OCI-LY7 (cell line): Measurements from ENCODE around the gene C6orf132. TPM values are rescaled to one million over a fixed set of nuclear protein-coding genes. Genes with fewer than 3 reads are reported as not detected.

Experiments
- BruUV-seq: library from RNA; stranded (reverse); fragments of 400-500 nt; replicated peaks from 2 replicates; lab custom pipeline; 2021; lab: Mats Ljungman, UMichigan
- CTCF ChIA-PET: fragments of 300-600 bp; sonication (Branson Sonifier 250); formaldehyde crosslinking; loops from one replicate; lab custom pipeline; 2022; ENCODE audit warnings: antibody characterized with exemption; ENCODE audit not compliant: unreplicated experiment; lab: Charles Lee
- POLR2A ChIA-PET: fragments of 300-600 bp; sonication (Branson Sonifier 250); formaldehyde crosslinking; loops from one replicate; lab custom pipeline; 2022; ENCODE audit warnings: antibody characterized with exemption; lab: Charles Lee
- DNase-seq: peaks from one replicate; pipeline ENCODE4 v3.0.0-alpha.2; 2015; ENCODE audit warnings: low spot score
- H2AFZ ChIP-seq: fragments of 200-600 bp; sonication (generic), shearing (Covaris generic); 2 replicates; pipeline ENCODE4 v1.6.1; 2014; ENCODE audit warnings: mild to moderate bottlenecking, antibody characterized with exemption, low read length, moderate library complexity
- H3K27ac ChIP-seq: fragments of 200-600 bp; sonication (generic); 2 replicates; pipeline ENCODE4 v1.5.1; 2014; ENCODE audit warnings: mixed run types, low read depth, mild to moderate bottlenecking, moderate library complexity, low read length, inconsistent platforms; ENCODE audit not compliant: poor library complexity, severe bottlenecking
- H3K36me3 ChIP-seq: fragments of 200-600 bp; sonication (generic); 2 replicates; pipeline ENCODE4 v1.6.1; 2014; ENCODE audit warnings: mild to moderate bottlenecking, antibody characterized with exemption, low read length, moderate library complexity, mixed read lengths; ENCODE audit not compliant: insufficient read depth
- H3K4me1 ChIP-seq: fragments of 200-600 bp; sonication (generic); 2 replicates; pipeline ENCODE4 v1.5.1; 2014; ENCODE audit warnings: mild to moderate bottlenecking, low read length; ENCODE audit not compliant: insufficient read depth, poor library complexity, severe bottlenecking
- H3K4me2 ChIP-seq: fragments of 200-600 bp; sonication (generic); 2 replicates; pipeline ENCODE4 v1.6.1; 2014; ENCODE audit warnings: mild to moderate bottlenecking, low read length
- H3K4me3 ChIP-seq: fragments of 200-600 bp; sonication (generic); 2 replicates; pipeline ENCODE4 v1.5.1; 2014; ENCODE audit warnings: mild to moderate bottlenecking, low read depth, low read length; ENCODE audit not compliant: poor library complexity, severe bottlenecking
- H3K79me2 ChIP-seq: fragments of 200-600 bp; sonication (generic); 2 replicates; pipeline ENCODE4 v1.6.1; 2016; ENCODE audit warnings: low read depth, mild to moderate bottlenecking, low read length, moderate library complexity, mixed read lengths; ENCODE audit not compliant: insufficient read depth
- H3K9me2 ChIP-seq: fragments of 200-600 bp; sonication (generic); 2 replicates; pipeline ENCODE4 v1.6.1; 2016; ENCODE audit warnings: mild to moderate bottlenecking, low read length, mixed read lengths; ENCODE audit not compliant: insufficient read depth
- H3K9me3 ChIP-seq: fragments of 200-600 bp; sonication (generic); 2 replicates; pipeline ENCODE4 v1.6.1; 2014; ENCODE audit warnings: mild to moderate bottlenecking, mixed run types, low read length, mixed read lengths
- H4K20me1 ChIP-seq: fragments of 200-600 bp; sonication (generic); 2 replicates; pipeline ENCODE4 v1.6.1; 2014; ENCODE audit warnings: mild to moderate bottlenecking, antibody characterized with exemption, low read length, moderate library complexity, mixed read lengths; ENCODE audit not compliant: insufficient read depth
- CTCF ChIP-seq: fragments of 200-600 bp; sonication (generic); conservative IDR thresholded peaks from 2 replicates; pipeline ENCODE4 v1.5.1; 2014; ENCODE audit warnings: mild to moderate bottlenecking, antibody characterized with exemption, low read length, moderate library complexity, mixed read lengths
- EZH2phosphoT487 ChIP-seq: fragments of 200-600 bp; sonication (generic); IDR thresholded peaks from 2 replicates; pipeline ENCODE4 v1.6.1; 2018; ENCODE audit warnings: low read depth, borderline replicate concordance, mild to moderate bottlenecking, mixed run types, antibody characterized with exemption, low read length, moderate library complexity, mixed read lengths
- intact Hi-C: fragments of 100-400 bp; cut with micrococcal nuclease; formaldehyde crosslinking; loops from one replicate; pipeline ENCODE4 v1.10.0; 2022; ENCODE audit not compliant: unreplicated experiment
- total RNA-seq, 2 experiments: library from RNA; depleted of rRNA in 1 of 2; stranded (reverse); fragments of >200 nt in 1 of 2; shearing (Covaris generic) in 1 of 2; gene quantifications; 2 replicates each; pipeline ENCODE4 v1.2.3, GENCODE V29; 2014 to 2022

Gene C6orf132
- total RNA-seq, 2 experiments from 2014 or later = 0.03 TPM; not detected in 1

GRCh38 chr6:42117843-42118161 is 24.6 kb downstream of the C6orf132 start:
- Histone ChIP-seq H3K4me2 (no peak overlapping the region), H4K20me1 (no peaks in the 10 kb centered on the region), H3K27ac (no peak overlapping the region), H3K4me3 (no peak overlapping the region), H3K9me3 (no peaks in the 10 kb centered on the region), H3K4me1 (no peaks in the 10 kb centered on the region), H3K9me2 (no peaks in the 10 kb centered on the region), H3K79me2 (no peaks in the 10 kb centered on the region), H3K36me3 (no peaks in the 10 kb centered on the region), H2AFZ (no peak overlapping the region)
- no peak for DNase-seq
- TF ChIP-seq EZH2phosphoT487 = no peak
- no peak for TF ChIP-seq CTCF
- POLR2A ChIA-PET = interaction anchor here (0.6 kb wide), 1 partner anchor 459 kb away, joined by 3 read pairs; no protein-coding TSS in a partner anchor
- CTCF ChIA-PET = no interaction called here
- BruUV-seq = no TSS peak
- intact Hi-C loops = no loop called here

GRCh38 chr6:42113936-42114636 is 28.3 kb downstream of the C6orf132 start:
- no peak overlapping the region for H3K27ac ChIP-seq
- no peaks in the 10 kb centered on the region for H3K36me3 ChIP-seq
- intact Hi-C loops = no loop called here
- H3K9me2 ChIP-seq = no peaks in the 10 kb centered on the region
- no peaks in the 10 kb centered on the region for H3K4me1 ChIP-seq
- H3K9me3 ChIP-seq = no peaks in the 10 kb centered on the region
- CTCF ChIA-PET = no interaction called here
- no peaks in the 10 kb centered on the region for H3K79me2 ChIP-seq
- H4K20me1 ChIP-seq = no peaks in the 10 kb centered on the region
- no peak overlapping the region for H2AFZ ChIP-seq
- POLR2A ChIA-PET = interaction anchor here (0.6 kb wide), 1 partner anchor 1026 kb away, joined by 4 read pairs; no protein-coding TSS in a partner anchor
- no peak overlapping the region for H3K4me2 ChIP-seq
- no peak overlapping the region for H3K4me3 ChIP-seq
- TF ChIP-seq EZH2phosphoT487 = no peak
- no peak for TF ChIP-seq CTCF
- DNase-seq = no peak
- no TSS peak for BruUV-seq

GRCh38 chr6:42112351-42112750 is 30.1 kb downstream of the C6orf132 start:
- H3K9me2 ChIP-seq = no peaks in the 10 kb centered on the region
- CTCF ChIA-PET = no interaction called here
- H3K27ac ChIP-seq = no peak overlapping the region
- H4K20me1 ChIP-seq = no peaks in the 10 kb centered on the region
- intact Hi-C loops = no loop called here
- H2AFZ ChIP-seq = no peak overlapping the region
- no peaks in the 10 kb centered on the region for H3K36me3 ChIP-seq
- no peaks in the 10 kb centered on the region for H3K79me2 ChIP-seq
- H3K4me1 ChIP-seq = no peaks in the 10 kb centered on the region
- POLR2A ChIA-PET = interaction anchor here (0.6 to 0.9 kb wide), 2 partner anchors 14 to 348 kb away, joined by 3 to 5 read pairs; no protein-coding TSS in a partner anchor
- H3K4me3 ChIP-seq = no peak overlapping the region
- TF ChIP-seq CTCF (no peak), EZH2phosphoT487 (no peak)
- no TSS peak for BruUV-seq
- H3K4me2 ChIP-seq = no peak overlapping the region
- DNase-seq = no peak
- H3K9me3 ChIP-seq = no peaks in the 10 kb centered on the region
